ENCODE data around the gene LYZL1.
"Not testable (repeated sequence)": the region's sequence is repeated elsewhere in the genome, so short reads cannot be mapped to it uniquely, and the experiment has no call there.

DNA sequence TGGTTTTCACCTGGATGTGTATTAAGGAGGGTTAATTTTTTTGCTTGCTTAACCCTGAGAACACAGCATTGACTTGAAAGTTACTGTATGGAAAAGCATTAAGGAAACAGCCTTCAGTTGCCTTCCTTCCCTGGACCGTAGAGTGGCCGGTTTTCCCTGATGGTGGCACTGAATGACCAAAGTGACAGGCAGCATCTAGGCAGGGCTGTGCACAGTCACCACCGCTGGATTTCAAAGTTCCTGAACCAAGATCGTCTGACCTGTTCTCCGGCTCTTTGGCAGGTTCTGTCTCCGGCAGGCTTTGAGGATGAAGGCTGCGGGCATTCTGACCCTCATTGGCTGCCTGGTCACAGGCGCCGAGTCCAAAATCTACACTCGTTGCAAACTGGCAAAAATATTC is 2.7 kb downstream of the LYZL1 start:
- TF ChIP-seq, protein P1, sequence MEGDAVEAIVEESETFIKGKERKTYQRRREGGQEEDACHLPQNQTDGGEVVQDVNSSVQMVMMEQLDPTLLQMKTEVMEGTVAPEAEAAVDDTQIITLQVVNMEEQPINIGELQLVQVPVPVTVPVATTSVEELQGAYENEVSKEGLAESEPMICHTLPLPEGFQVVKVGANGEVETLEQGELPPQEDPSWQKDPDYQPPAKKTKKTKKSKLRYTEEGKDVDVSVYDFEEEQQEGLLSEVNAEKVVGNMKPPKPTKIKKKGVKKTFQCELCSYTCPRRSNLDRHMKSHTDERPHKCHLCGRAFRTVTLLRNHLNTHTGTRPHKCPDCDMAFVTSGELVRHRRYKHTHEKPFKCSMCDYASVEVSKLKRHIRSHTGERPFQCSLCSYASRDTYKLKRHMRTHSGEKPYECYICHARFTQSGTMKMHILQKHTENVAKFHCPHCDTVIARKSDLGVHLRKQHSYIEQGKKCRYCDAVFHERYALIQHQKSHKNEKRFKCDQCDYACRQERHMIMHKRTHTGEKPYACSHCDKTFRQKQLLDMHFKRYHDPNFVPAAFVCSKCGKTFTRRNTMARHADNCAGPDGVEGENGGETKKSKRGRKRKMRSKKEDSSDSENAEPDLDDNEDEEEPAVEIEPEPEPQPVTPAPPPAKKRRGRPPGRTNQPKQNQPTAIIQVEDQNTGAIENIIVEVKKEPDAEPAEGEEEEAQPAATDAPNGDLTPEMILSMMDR (IDR thresholded peaks at IDR 0.05), result not testable (repeated sequence)
- not testable (repeated sequence) for TF ChIP-seq POLR2AphosphoS5 (IDR thresholded peaks at IDR 0.05)

Measured in breast epithelium (tissue), 3 donors.